Hematopoietic multipotent progenitor cell treated with erythropoietin and hydrocortisone succinate and interleukin-3 and kit ligand, for 4 days (in vitro differentiated cells): ENCODE measurements around the gene SMPD3.
A peak's percentile ranks its signal among the peaks of the same experiment; 100 is the strongest.

Experiments
- DNase-seq: peaks from one replicate; pipeline ENCODE4 v3.0.0-alpha.2; 2015

Gene SMPD3

DNA sequence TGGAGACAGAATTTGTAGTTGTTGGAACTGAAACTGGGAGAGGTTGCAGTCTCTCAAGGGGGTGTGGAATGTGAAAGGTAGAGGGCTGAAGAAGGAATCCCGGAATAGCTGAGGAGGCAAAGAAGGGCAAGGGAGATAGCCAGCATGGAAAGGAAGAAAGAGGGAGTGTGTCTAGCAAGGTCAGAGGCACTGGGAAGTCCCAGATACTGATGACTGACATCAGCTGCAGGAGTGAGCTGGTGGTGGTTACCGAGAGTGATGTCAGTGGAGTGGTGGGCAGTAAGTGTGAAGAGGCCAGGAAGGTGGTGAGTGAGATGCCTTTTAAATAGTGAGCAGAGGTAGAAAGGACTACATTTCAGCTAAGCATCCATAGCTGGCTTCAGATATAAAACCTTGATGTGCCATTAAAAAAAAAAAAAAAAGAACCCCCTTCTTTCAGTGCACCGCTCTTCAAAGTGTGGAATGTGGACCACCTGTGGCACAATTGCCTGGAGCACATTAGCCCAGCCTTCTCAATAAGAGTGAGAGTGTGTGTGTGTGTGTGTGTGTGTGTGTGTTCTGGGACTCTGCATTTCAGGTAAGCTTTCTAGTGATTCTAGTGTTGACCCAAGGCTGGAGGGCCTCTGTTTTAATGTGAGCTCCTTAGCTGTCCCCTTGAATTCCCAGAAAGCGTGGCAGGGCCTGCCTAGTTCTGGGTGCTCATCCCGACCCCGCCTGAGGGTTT lies 129.0 kb downstream of the SMPD3 start:
- no peak for DNase-seq

DNA sequence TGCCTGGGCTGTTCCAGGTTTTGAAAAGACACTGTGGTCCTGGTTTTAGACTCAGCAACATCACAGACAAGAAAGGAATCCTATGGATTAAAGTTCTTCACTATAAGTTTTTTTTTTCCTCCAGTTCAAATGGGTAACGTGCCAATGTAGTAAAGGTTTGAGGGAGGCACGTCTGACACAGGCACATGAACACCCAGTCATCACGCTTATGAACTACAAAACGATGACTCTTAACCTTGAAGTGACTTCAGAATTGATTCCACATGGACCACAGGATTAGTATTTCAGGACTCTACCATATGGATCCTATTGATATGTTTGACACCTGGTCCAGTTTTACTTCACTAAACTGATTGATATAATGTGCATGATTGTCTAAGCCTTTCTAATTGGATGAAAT lies 135.2 kb downstream of the SMPD3 start:
- no peak for DNase-seq

DNA sequence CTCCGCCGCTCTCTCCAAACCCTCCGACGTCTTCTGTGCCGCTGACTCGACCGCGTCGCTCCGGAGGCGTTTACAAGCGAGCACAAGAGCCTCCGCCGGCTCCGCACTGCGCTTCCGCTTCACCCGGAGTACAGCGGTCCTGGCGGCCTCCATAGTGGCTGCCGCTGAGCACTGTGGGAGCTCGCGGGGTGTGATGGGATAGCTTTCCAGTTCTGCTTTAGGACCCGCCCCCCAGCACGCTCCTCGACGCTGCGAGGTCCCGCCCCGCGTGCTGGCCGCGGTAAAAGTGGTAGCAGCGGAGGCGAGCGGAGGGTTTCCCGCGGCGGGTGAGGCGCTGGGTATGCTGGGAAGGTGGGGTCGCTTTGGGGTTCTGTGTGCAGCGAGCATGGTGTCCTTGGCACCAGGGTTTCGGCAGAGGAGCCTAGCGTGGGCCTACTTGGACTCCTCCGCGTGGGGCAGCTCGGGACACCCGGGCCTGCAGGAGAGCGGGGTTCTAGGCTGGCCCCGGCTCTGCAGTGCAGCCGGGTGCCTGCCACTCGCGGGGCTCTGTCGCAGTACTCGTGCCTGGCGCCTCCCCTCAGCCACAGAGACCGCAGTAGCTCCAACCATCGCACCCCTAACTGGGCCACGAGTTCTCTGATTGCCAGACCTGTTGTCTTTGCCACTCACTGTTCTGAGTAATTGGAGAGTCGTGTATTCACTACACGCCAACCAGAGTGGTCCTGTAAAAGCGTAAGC lies 137.4 kb downstream of the SMPD3 start, which contains the start of the genes PRMT7 and SLC7A6OS:
PRMT7 (plus strand) TSS at position 246 of the 738 bp plus-strand sequence. CDS start 4,961 bp downstream, outside the sequence.
SLC7A6OS (minus strand) TSS at position 173 of the 738 bp plus-strand sequence; CDS start at position 153, 20 bp downstream.
- peak; percentile 98 for DNase-seq

DNA sequence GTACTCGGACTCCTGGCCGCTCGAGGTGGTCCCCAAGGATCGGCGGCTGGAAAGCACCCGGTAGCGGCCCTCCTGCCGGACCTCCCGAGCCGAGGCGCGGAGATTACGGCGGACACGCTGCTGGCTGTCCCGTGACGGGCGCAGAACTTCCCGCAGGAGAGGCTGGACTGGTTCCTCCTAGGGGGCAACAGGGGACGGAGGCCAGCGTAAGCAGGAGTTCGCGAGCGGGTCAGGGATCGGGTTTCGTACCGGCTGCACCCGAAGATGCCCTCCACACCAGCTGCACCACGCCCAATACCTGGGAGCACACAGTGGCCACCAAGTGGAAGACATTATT lies 137.9 kb downstream of the SMPD3 start:
- DNase-seq = no peak

DNA sequence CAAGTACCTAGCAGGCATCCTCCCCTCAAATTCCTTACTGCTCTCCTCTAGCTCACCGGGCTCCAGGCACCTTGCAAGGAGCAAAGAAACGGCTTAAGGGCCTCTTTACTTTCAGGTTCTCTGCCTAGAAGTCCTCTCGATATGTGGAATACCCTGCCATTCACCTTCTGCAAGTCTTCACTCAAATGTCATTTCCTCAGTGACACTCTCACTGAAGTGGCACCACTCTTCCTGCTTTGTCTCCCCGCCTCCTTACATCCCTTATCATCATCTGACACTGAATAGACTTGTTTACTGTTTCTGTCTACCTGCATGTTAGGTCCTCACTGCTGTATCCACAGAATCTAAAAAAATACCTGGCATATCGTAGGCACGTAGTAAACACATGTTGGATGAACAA lies 138.5 kb downstream of the SMPD3 start:
- DNase-seq = peak; percentile 44
